CD14-positive monocyte (primary cell): ENCODE results near the gene GPR65. TPM values are rescaled to one million over a fixed set of nuclear protein-coding genes. Genes with fewer than 3 reads are reported as not detected.
A peak's percentile ranks its signal among the peaks of the same experiment; 100 is the strongest.

Experiments
- DNase-seq, 3 donors: peaks; one replicate each; pipeline ENCODE4 v3.0.0-alpha.2; 2011 to 2022
- H2AFZ ChIP-seq: 2 replicates; pipeline ENCODE4 v1.6.0; 2012; ENCODE audit warnings: mild to moderate bottlenecking, low read depth, low read length, inconsistent platforms; ENCODE audit not compliant: insufficient read depth, poor library complexity, severe bottlenecking
- H3K27ac ChIP-seq, 2 donors: 1 replicate in 1 of 2; 2 replicates in 1 of 2; pipeline ENCODE4 v1.5.1; 2012 to 2013; ENCODE audit warnings: low read length in 2 of 2, control low read depth in 1 of 2, inconsistent platforms in 1 of 2, low read depth in 1 of 2, mild to moderate bottlenecking in 1 of 2
- H3K27me3 ChIP-seq, 2 donors: one replicate each; pipeline versions ENCODE4 v1.6.0 to v1.6.1; 2011 to 2013; ENCODE audit warnings: low read length in 2 of 2; ENCODE audit not compliant: control insufficient read depth in 2 of 2, insufficient read depth in 2 of 2
- H3K36me3 ChIP-seq, 2 donors: replicated peaks in 1 of 2; 1 replicate in 1 of 2; 2 replicates in 1 of 2; pipeline versions ENCODE4 v1.5.1 to v1.6.1; 2012 to 2013; ENCODE audit warnings: low read length in 2 of 2, control low read depth in 1 of 2, inconsistent platforms in 1 of 2, mild to moderate bottlenecking in 1 of 2; ENCODE audit not compliant: insufficient read depth in 2 of 2, control insufficient read depth in 1 of 2
- H3K4me1 ChIP-seq, 2 donors: 1 replicate in 1 of 2; 2 replicates in 1 of 2; pipeline versions ENCODE4 v1.5.1 to v1.6.1; 2012 to 2013; ENCODE audit warnings: low read length in 2 of 2, control low read depth in 1 of 2, inconsistent platforms in 1 of 2, mild to moderate bottlenecking in 1 of 2, moderate library complexity in 1 of 2; ENCODE audit not compliant: insufficient read depth in 2 of 2, control insufficient read depth in 1 of 2
- H3K4me2 ChIP-seq: replicated peaks from 2 replicates; pipeline ENCODE3; 2012; ENCODE audit warnings: low read length, moderate library complexity, mild to moderate bottlenecking; ENCODE audit not compliant: poor library complexity, severe bottlenecking; ENCODE audit errors: extremely low read depth
- H3K4me3 ChIP-seq, 3 experiments: fragments of 200-600 bp in 1 of 3; sonication (generic) in 1 of 3; replicated peaks in 1 of 3; 1 replicate in 2 of 3; 2 replicates in 1 of 3; pipeline ENCODE4 v1.5.1; 2011 to 2013; ENCODE audit warnings: low read length in 3 of 3, mild to moderate bottlenecking in 3 of 3, control low read depth in 2 of 3, low read depth in 2 of 3, inconsistent platforms in 1 of 3, moderate library complexity in 1 of 3
- H3K79me2 ChIP-seq: 2 replicates; pipeline ENCODE4 v1.6.0; 2012; ENCODE audit warnings: mild to moderate bottlenecking, control low read depth, inconsistent platforms, low read length, moderate library complexity; ENCODE audit not compliant: insufficient read depth
- H3K9ac ChIP-seq: 2 replicates; pipeline ENCODE4 v1.6.0; 2017; ENCODE audit warnings: low read length, mild to moderate bottlenecking; ENCODE audit not compliant: insufficient read depth, poor library complexity, severe bottlenecking
- H3K9me3 ChIP-seq, 2 donors: replicated peaks in 1 of 2; 1 replicate in 1 of 2; 2 replicates in 1 of 2; pipeline versions ENCODE4 v1.5.1 to v1.6.1; 2012 to 2013; ENCODE audit warnings: low read length in 2 of 2, control low read depth in 1 of 2; ENCODE audit not compliant: control insufficient read depth in 1 of 2, insufficient read depth in 1 of 2
- H4K20me1 ChIP-seq: 2 replicates; pipeline ENCODE4 v1.6.0; 2012; ENCODE audit warnings: mild to moderate bottlenecking, low read length, control low read depth, moderate library complexity; ENCODE audit not compliant: insufficient read depth
- H3K27ac Mint-ChIP-seq, 7 donors: one replicate each; pipeline ENCODE4 v1.8.0; 2020; ENCODE audit warnings: mild to moderate bottlenecking in 7 of 7, mixed read lengths in 7 of 7, moderate library complexity in 6 of 7, inconsistent platforms in 2 of 7
- H3K27me3 Mint-ChIP-seq, 3 donors: one replicate each; pipeline ENCODE4 v1.8.0; 2021 to 2022; ENCODE audit warnings: low read depth in 3 of 3, mild to moderate bottlenecking in 3 of 3, mixed read lengths in 3 of 3, moderate library complexity in 3 of 3, inconsistent platforms in 1 of 3
- H3K36me3 Mint-ChIP-seq, 2 donors: one replicate each; pipeline ENCODE4 v1.8.0; 2020; ENCODE audit warnings: mixed read lengths in 2 of 2, inconsistent platforms in 1 of 2, mild to moderate bottlenecking in 1 of 2
- H3K4me1 Mint-ChIP-seq: one replicate; pipeline ENCODE4 v1.8.0; 2020; ENCODE audit warnings: mild to moderate bottlenecking, mixed read lengths
- H3K4me3 Mint-ChIP-seq, 2 donors: one replicate each; pipeline ENCODE4 v1.8.0; 2020; ENCODE audit warnings: mild to moderate bottlenecking in 2 of 2, mixed read lengths in 2 of 2, moderate library complexity in 1 of 2
- H3K9me3 Mint-ChIP-seq, 7 donors: one replicate each; pipeline ENCODE4 v1.8.0; 2020 to 2022; ENCODE audit warnings: mixed read lengths in 7 of 7, mild to moderate bottlenecking in 6 of 7, moderate library complexity in 6 of 7, inconsistent platforms in 2 of 7
- CTCF ChIP-seq: fragments of 200-600 bp; IDR thresholded peaks from one replicate; pipeline ENCODE4 v1.8.0; 2022; ENCODE audit warnings: antibody characterized with exemption, mild to moderate bottlenecking
- WGBS: methylation state at CpG from one replicate; pipeline ENCODE4 v1.1.5; 2013; ENCODE audit warnings: missing lambda C conversion rate; ENCODE audit not compliant: insufficient coverage; 5-methylcytosine and 5-hydroxymethylcytosine counted together
- intact Hi-C, 2 donors: fragments of 100-400 bp; cut with micrococcal nuclease; formaldehyde crosslinking; loops; one replicate each; pipeline versions ENCODE4 v1.15.0 to v1.15.1; 2023
- polyA plus RNA-seq, 3 donors: library from polyadenylated mRNA; depleted of rRNA in 1 of 3; unstranded in 2 of 3; stranded (reverse) in 1 of 3; fragments of 300-500 nt in 2 of 3; fragments of >200 nt in 1 of 3; fragmentation: Illumina TruSeq in 2 of 3; gene quantifications; 1 replicate in 2 of 3; 2 replicates in 1 of 3; pipeline ENCODE4 v1.2.3, GENCODE V29; 2012 to 2021

The GPR65 gene
- polyA plus RNA-seq, 3 donors: 15.5 to 33.3 (median 20.6) TPM

GRCh38 chr14:88045705-88046104, 40.8 kb downstream of the GPR65 start:
- Histone ChIP-seq H4K20me1 (no peaks in the 10 kb centered on the region), H3K79me2 (no peaks in the 10 kb centered on the region), H3K9me3 (no peaks in the 10 kb centered on the region), H3K36me3 (no peaks in the 10 kb centered on the region), H3K4me2 (peak overlapping the region; percentile 42), H3K4me3 (peak overlapping the region in 1 of 3 experiments; percentile 51), H3K27ac (peak overlapping the region; percentile 91 to 94), H3K27me3 (no peaks in the 10 kb centered on the region), H2AFZ (no peak overlapping the region), H3K9ac (peak overlapping the region; percentile 46), H3K4me1 (peaks cover 77 to 84% of the 10 kb centered on the region in 2 donors)
- Mint-ChIP-seq H3K27ac (peak overlapping the region; percentile 95 to 99 (median 98)), H3K4me1 (peaks cover 67% of the 10 kb centered on the region), H3K4me3 (peak overlapping the region; percentile 21 to 77), H3K9me3 (peaks cover 0 to 5% (median 4%) of the 10 kb centered on the region in 7 donors), H3K27me3 (no peaks in the 10 kb centered on the region), H3K36me3 (peaks cover 9 to 11% of the 10 kb centered on the region in 2 donors)
- intact Hi-C loops: loop anchor here in 1 of 2 donors (5.0 to 10.0 kb wide), 2 partner anchors 33 to 51 kb away; partner anchors contain the start of gene GALC
- WGBS: 0% methylated on average over 1 of the region's 3 CpGs
- TF ChIP-seq CTCF: no peak
- peak; percentile 84 to 95 (median 94) for DNase-seq

GRCh38 chr14:88048351-88048750, 43.4 kb downstream of the GPR65 start:
- WGBS: no CpG with 5 or more reads among the region's 1 CpG
- Histone ChIP-seq H4K20me1 (no peaks in the 10 kb centered on the region), H3K9ac (no peak overlapping the region), H2AFZ (no peak overlapping the region), H3K9me3 (peaks cover 0 to 2% of the 10 kb centered on the region in 2 donors), H3K27ac (peak overlapping the region; percentile 50 to 94), H3K27me3 (no peaks in the 10 kb centered on the region), H3K79me2 (no peaks in the 10 kb centered on the region), H3K36me3 (no peaks in the 10 kb centered on the region), H3K4me2 (peak overlapping the region; percentile 50), H3K4me1 (peaks cover 74 to 77% of the 10 kb centered on the region in 2 donors), H3K4me3 (peak overlapping the region in 1 of 3 experiments; percentile 51)
- Mint-ChIP-seq H3K4me1 (peaks cover 72% of the 10 kb centered on the region), H3K9me3 (peaks cover 4 to 12% (median 10%) of the 10 kb centered on the region in 7 donors), H3K27ac (peak overlapping the region; percentile 88 to 96 (median 91)), H3K36me3 (peaks cover 7 to 19% of the 10 kb centered on the region in 2 donors), H3K27me3 (peaks cover 0 to 2% (median 1%) of the 10 kb centered on the region in 3 donors), H3K4me3 (no peak overlapping the region)
- intact Hi-C loops: loop anchor here in 1 of 2 donors (5.0 to 10.0 kb wide), 2 partner anchors 36 to 54 kb away; partner anchors contain the start of gene GALC
- peak in 2 of 3 donors; percentile 35 to 69 for DNase-seq
- TF ChIP-seq CTCF: no peak
